Panc1 (cell line): ENCODE results near the gene TMTC2. TPM values are rescaled to one million over a fixed set of nuclear protein-coding genes. Genes with fewer than 3 reads are reported as not detected.

Source experiments
- ATAC-seq: fragments of 200-7000 bp; cut with Tn5 transposase; 2 replicates; pipeline ENCODE4 v1.9.1; 2020; ENCODE audit warnings: mild to moderate bottlenecking, moderate library complexity
- BruUV-seq: library from RNA; stranded (reverse); fragments of 400-500 nt; replicated peaks from 2 replicates; lab custom pipeline; 2021; lab: Mats Ljungman, UMichigan
- CTCF ChIA-PET: fragments of 300-600 bp; sonication (Branson Sonifier 250); formaldehyde crosslinking; loops from one replicate; lab custom pipeline; 2022; ENCODE audit warnings: antibody characterized with exemption; lab: Charles Lee
- POLR2A ChIA-PET: fragments of 300-600 bp; sonication (Branson Sonifier 250); formaldehyde crosslinking; loops from one replicate; lab custom pipeline; 2022; ENCODE audit warnings: antibody characterized with exemption; lab: Charles Lee
- DNase-seq: peaks from one replicate; pipeline ENCODE4 v3.0.0-alpha.2; 2010; ENCODE audit warnings: low read depth, low spot score
- H3K27ac ChIP-seq: 2 replicates; pipeline ENCODE4 v1.5.1; 2011; ENCODE audit warnings: mild to moderate bottlenecking, low read length, inconsistent platforms
- H3K27me3 ChIP-seq: fragments of 200-500 bp; sonication (Bioruptor generic); 2 replicates; pipeline ENCODE4 v1.6.0; 2014; ENCODE audit warnings: low read length, inconsistent platforms; ENCODE audit not compliant: control insufficient read depth, insufficient read depth
- H3K36me3 ChIP-seq: fragments of 200-500 bp; sonication (Bioruptor generic); 2 replicates; pipeline ENCODE4 v1.5.1; 2014; ENCODE audit warnings: inconsistent platforms, mild to moderate bottlenecking, low read length, moderate library complexity; ENCODE audit not compliant: control insufficient read depth, insufficient read depth
- H3K4me1 ChIP-seq: 2 replicates; pipeline ENCODE4 v1.5.1; 2011; ENCODE audit warnings: inconsistent platforms, mild to moderate bottlenecking, low read length, moderate library complexity; ENCODE audit not compliant: control insufficient read depth, insufficient read depth
- H3K4me3 ChIP-seq, 2 experiments: 2 replicates each; pipeline ENCODE4 v1.5.1; 2011 to 2012; ENCODE audit warnings: low read depth in 2 of 2, low read length in 2 of 2, mild to moderate bottlenecking in 2 of 2, inconsistent platforms in 1 of 2, moderate library complexity in 1 of 2
- H3K9me3 ChIP-seq: fragments of 200-500 bp; sonication (Bioruptor generic); 2 replicates; pipeline ENCODE4 v1.5.1; 2014; ENCODE audit warnings: low read depth, mild to moderate bottlenecking, inconsistent platforms, low read length, moderate library complexity; ENCODE audit not compliant: control insufficient read depth, insufficient read depth
- POLR2AphosphoS5 ChIP-seq: IDR thresholded peaks from 2 replicates; pipeline ENCODE4 v1.6.1; 2012; ENCODE audit warnings: mild to moderate bottlenecking, low read depth, low read length, moderate library complexity
- REST ChIP-seq, 2 experiments: IDR thresholded peaks; 2 replicates each; pipeline ENCODE4 v1.6.1; 2011 to 2012; ENCODE audit warnings: low read depth in 2 of 2, control low read depth in 1 of 2, low read length in 1 of 2, mild to moderate bottlenecking in 1 of 2, moderate library complexity in 1 of 2; ENCODE audit not compliant: insufficient read depth in 1 of 2
- SIN3A ChIP-seq: IDR thresholded peaks from 2 replicates; pipeline ENCODE4 v1.6.1; 2012; ENCODE audit warnings: low read depth, mild to moderate bottlenecking, low read length, moderate library complexity, borderline replicate concordance; ENCODE audit not compliant: insufficient read depth
- TCF7L2 ChIP-seq: IDR thresholded peaks from 2 replicates; pipeline ENCODE4 v1.6.1; 2011; ENCODE audit warnings: mild to moderate bottlenecking, low read depth, low read length, inconsistent platforms
- in situ Hi-C: cut with HindIII; loops from 2 replicates; pipeline ENCODE4 v1.10.0; 2016; ENCODE audit warnings: low sequenced_read_pairs, low pct_unique_long_range_greater_than_20kb
- intact Hi-C: fragments of 100-400 bp; cut with micrococcal nuclease; formaldehyde crosslinking; loops from one replicate; pipeline ENCODE4 v1.10.0; 2022; ENCODE audit not compliant: unreplicated experiment
- total RNA-seq: library from RNA; stranded (reverse); gene quantifications from one replicate; pipeline ENCODE4 v1.2.1, GENCODE V29; 2021; ENCODE audit not compliant: unreplicated experiment
- TF ChIP-seq, protein P1 (sequence below): fragments of 450-650 bp; IDR thresholded peaks from 2 replicates; pipeline ENCODE4 v1.5.1; 2017; ENCODE audit warnings: mild to moderate bottlenecking

The TMTC2 gene
- total RNA-seq, 1 experiment from 2014 or later = 5.7 TPM

DNA sequence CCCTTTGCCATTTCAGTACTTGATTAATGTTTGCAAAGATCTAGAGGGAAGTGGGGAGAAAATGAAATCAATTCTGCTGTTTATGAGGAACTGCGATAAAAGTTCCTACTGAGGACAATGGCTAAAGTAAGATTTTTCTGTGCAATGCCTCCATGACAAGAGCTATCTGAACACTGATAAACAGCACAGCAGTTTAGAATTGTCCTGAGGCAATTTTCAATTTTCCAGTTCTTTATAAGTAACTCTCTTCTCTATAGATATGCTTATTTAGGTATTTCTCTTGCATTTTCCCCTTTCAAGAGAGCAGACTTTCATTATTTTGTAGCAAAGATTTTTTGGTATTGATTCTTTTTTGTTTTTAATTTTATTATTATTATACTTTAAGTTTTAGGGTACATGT is 34.6 kb upstream of the TMTC2 start:
- no peak overlapping the region for H3K4me3 ChIP-seq
- no peak for DNase-seq
- no peaks in the 10 kb centered on the region for H3K4me1 ChIP-seq
- ChIA-PET POLR2A (no interaction called here), CTCF (no interaction called here)
- no TSS peak for BruUV-seq
- H3K36me3 ChIP-seq = no peaks in the 10 kb centered on the region
- ATAC-seq = no peak
- intact Hi-C loops (no loop called here), in situ Hi-C loops (no loop called here)
- no peak overlapping the region for H3K27ac ChIP-seq
- TF ChIP-seq, protein P1, sequence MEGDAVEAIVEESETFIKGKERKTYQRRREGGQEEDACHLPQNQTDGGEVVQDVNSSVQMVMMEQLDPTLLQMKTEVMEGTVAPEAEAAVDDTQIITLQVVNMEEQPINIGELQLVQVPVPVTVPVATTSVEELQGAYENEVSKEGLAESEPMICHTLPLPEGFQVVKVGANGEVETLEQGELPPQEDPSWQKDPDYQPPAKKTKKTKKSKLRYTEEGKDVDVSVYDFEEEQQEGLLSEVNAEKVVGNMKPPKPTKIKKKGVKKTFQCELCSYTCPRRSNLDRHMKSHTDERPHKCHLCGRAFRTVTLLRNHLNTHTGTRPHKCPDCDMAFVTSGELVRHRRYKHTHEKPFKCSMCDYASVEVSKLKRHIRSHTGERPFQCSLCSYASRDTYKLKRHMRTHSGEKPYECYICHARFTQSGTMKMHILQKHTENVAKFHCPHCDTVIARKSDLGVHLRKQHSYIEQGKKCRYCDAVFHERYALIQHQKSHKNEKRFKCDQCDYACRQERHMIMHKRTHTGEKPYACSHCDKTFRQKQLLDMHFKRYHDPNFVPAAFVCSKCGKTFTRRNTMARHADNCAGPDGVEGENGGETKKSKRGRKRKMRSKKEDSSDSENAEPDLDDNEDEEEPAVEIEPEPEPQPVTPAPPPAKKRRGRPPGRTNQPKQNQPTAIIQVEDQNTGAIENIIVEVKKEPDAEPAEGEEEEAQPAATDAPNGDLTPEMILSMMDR = no peak
- TF ChIP-seq SIN3A (no peak), POLR2AphosphoS5 (no peak)
- no peaks in the 10 kb centered on the region for H3K9me3 ChIP-seq
- H3K27me3 ChIP-seq = no peaks in the 10 kb centered on the region

DNA sequence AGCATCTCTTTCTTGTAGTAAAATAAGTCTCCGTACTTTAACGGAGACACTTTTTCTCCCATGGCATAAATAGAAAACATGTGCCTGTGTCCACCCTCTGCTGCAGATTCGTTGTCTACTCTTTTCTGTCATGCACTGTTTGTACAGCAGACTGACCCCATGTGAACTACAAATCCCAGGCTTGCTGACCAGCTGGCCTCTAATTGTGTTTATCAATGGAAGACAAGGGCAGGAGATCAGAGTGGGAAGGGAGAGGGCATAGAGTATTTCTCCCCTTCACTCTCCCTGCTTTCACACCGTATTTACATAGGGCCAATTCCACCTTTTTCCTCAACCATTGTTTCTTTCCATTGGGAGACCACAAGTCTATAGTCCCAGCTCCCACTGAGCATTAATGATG is 31.0 kb upstream of the TMTC2 start:
- Histone ChIP-seq H3K27ac (no peak overlapping the region), H3K4me3 (no peak overlapping the region), H3K36me3 (no peaks in the 10 kb centered on the region), H3K27me3 (no peaks in the 10 kb centered on the region), H3K4me1 (no peaks in the 10 kb centered on the region), H3K9me3 (no peaks in the 10 kb centered on the region)
- in situ Hi-C loops = no loop called here
- BruUV-seq = no TSS peak
- TF ChIP-seq REST (IDR thresholded peaks at IDR 0.05; ENCODE audit: insufficient read depth in 1 of 2, low read depth in 2 of 2, low read length in 1 of 2) = no peak
- no peak for TF ChIP-seq SIN3A
- TF ChIP-seq, protein P1 = no peak
- no peak for TF ChIP-seq TCF7L2
- TF ChIP-seq POLR2AphosphoS5 = no peak
- ChIA-PET POLR2A (no interaction called here), CTCF (no interaction called here)
- ATAC-seq = no peak
- no peak for DNase-seq
- intact Hi-C loops = no loop called here
